Brain microvascular endothelial cell (primary cell): ENCODE results near the gene PRKAR1B.

ENCODE experiments used
- DNase-seq: peaks from one replicate; pipeline ENCODE4 v3.0.0-alpha.2; 2020
- H3K27ac ChIP-seq: fragments of 250-450 bp; sonication (Bioruptor Pico); 2 replicates; pipeline ENCODE4 v1.5.1; 2020; ENCODE audit warnings: mild to moderate bottlenecking, moderate library complexity
- H3K27me3 ChIP-seq: fragments of 250-450 bp; sonication (Bioruptor Pico); replicated peaks from 2 replicates; pipeline ENCODE4 v1.5.1; 2020; ENCODE audit warnings: mild to moderate bottlenecking
- H3K36me3 ChIP-seq: fragments of 250-450 bp; sonication (Bioruptor Pico); replicated peaks from 2 replicates; pipeline ENCODE4 v1.5.1; 2020; ENCODE audit warnings: mild to moderate bottlenecking
- H3K4me3 ChIP-seq: 2 replicates; pipeline ENCODE4 v1.5.1; 2011; ENCODE audit warnings: low read depth, mild to moderate bottlenecking, control low read depth, low read length, moderate library complexity
- CTCF ChIP-seq: IDR thresholded peaks from 2 replicates; pipeline ENCODE4 v1.5.1; 2011; ENCODE audit warnings: low read depth, mild to moderate bottlenecking, moderate library complexity, low read length, control low read depth, inconsistent platforms; ENCODE audit errors: missing control alignments
- in situ Hi-C: cut with HindIII; loops from 2 replicates; pipeline ENCODE4 v1.10.0; 2017; ENCODE audit warnings: low sequenced_read_pairs, low pct_ligation_motif_present

The PRKAR1B gene

GRCh38 chr7:598899-599298 lies 128.2 kb downstream of the PRKAR1B start:
- H3K27ac ChIP-seq, result no peak overlapping the region
- no peak overlapping the region for H3K4me3 ChIP-seq
- in situ Hi-C loops, result no loop called here
- no peak for DNase-seq
- no peak for TF ChIP-seq CTCF
- H3K36me3 ChIP-seq, result no peaks in the 10 kb centered on the region
- no peaks in the 10 kb centered on the region for H3K27me3 ChIP-seq

- no peak for TF ChIP-seq CTCF
- Histone ChIP-seq H3K27me3 (no peaks in the 10 kb centered on the region), H3K36me3 (no peaks in the 10 kb centered on the region), H3K4me3 (no peak overlapping the region), H3K27ac (no peak overlapping the region)
- no peak for DNase-seq
- in situ Hi-C loops, result no loop called here
These were observed 129.5 kb downstream of the PRKAR1B start for GRCh38 chr7:597348-598178.

DNA sequence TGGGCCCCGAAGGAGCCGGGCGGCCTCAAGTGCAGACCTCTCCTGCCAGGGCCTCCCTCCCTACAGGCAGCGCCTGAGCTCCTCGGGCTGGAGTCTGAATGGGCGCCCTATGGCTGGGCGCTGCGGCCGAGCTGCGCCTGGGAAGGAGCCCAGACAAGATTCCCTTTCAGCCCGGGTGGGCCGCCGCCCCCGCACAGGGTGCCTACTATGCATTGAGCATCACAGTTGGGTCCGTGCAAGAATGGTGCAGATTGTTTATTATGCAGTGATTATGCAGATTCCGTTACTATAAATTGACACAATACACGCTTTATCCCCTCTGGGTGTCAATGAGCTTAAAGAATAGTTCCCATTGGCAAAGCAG lies 130.3 kb downstream of the PRKAR1B start:
- no peaks in the 10 kb centered on the region for H3K27me3 ChIP-seq
- in situ Hi-C loops, result no loop called here
- TF ChIP-seq CTCF, result no peak
- no peaks in the 10 kb centered on the region for H3K36me3 ChIP-seq
- no peak for DNase-seq
- no peak overlapping the region for H3K27ac ChIP-seq
- H3K4me3 ChIP-seq, result no peak overlapping the region

GRCh38 chr7:596071-596818 lies 130.8 kb downstream of the PRKAR1B start:
- no peak overlapping the region for H3K4me3 ChIP-seq
- H3K27ac ChIP-seq, result no peak overlapping the region
- DNase-seq, result no peak
- in situ Hi-C loops, result no loop called here
- no peak for TF ChIP-seq CTCF
- no peaks in the 10 kb centered on the region for H3K27me3 ChIP-seq
- no peaks in the 10 kb centered on the region for H3K36me3 ChIP-seq

DNA sequence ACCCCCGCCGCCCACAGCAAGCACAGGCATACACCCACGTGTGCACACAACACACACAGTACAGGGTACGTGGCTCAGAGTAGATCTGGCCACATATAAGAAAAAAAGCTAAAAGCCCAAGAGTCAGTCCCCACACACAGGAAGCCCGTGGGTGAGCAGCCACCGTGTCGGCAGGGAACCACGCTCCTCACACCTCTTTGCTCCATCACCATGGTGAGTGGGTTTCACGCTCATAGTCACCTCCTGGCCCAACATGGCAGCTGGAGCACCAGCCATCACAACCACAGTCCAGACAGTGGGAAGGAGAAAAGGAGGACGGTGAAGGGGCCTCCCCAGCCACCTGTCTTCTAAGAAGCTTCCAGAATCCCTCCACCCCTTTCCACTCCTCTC lies 131.5 kb downstream of the PRKAR1B start:
- no peaks in the 10 kb centered on the region for H3K27me3 ChIP-seq
- in situ Hi-C loops, result no loop called here
- H3K4me3 ChIP-seq, result no peak overlapping the region
- DNase-seq, result no peak
- no peak overlapping the region for H3K27ac ChIP-seq
- no peaks in the 10 kb centered on the region for H3K36me3 ChIP-seq
- no peak for TF ChIP-seq CTCF
